Germinal center (tissue), 1 donor: ENCODE results near the gene PUM2.

ENCODE experiments used
- DNase-seq: peaks from one replicate; pipeline ENCODE4 v3.0.0; 2012; ENCODE audit warnings: mixed read lengths, low spot score

Gene PUM2

GRCh38 chr2:20200697-20201555 is 149.7 kb downstream of the PUM2 start:
- DNase-seq, result no peak

- no peak for DNase-seq
These were observed 150.9 kb downstream of the PUM2 start for GRCh38 chr2:20199633-20200270.

GRCh38 chr2:20198796-20199632 is 151.6 kb downstream of the PUM2 start:
- no peak for DNase-seq
